Measurements from ENCODE around the gene ALK. TPM values are rescaled to one million over a fixed set of nuclear protein-coding genes. Genes with fewer than 3 reads are reported as not detected.

The ALK gene
- total RNA-seq, 1 donor from 2014 or later = not detected

GRCh38 chr2:29900971-29901633 is 20.3 kb downstream of the ALK start:
- DNase-seq = no peak

- no peak for DNase-seq
Observed at GRCh38 chr2:29898999-29899398, 22.4 kb downstream of the ALK start.

GRCh38 chr2:29894822-29895614 is 26.4 kb downstream of the ALK start:
- DNase-seq = no peak

GRCh38 chr2:29892585-29893259 is 28.7 kb downstream of the ALK start:
- no peak for DNase-seq

GRCh38 chr2:29881089-29881730 is 40.2 kb downstream of the ALK start:
- no peak for DNase-seq

- DNase-seq = no peak
Observed at GRCh38 chr2:29880084-29880483, 41.3 kb downstream of the ALK start.

GRCh38 chr2:29879456-29879855 is 41.9 kb downstream of the ALK start:
- DNase-seq = no peak

- DNase-seq = no peak
Observed at GRCh38 chr2:29878898-29879297, 42.5 kb downstream of the ALK start.

- no peak for DNase-seq
Observed at GRCh38 chr2:29876374-29876773, 45.0 kb downstream of the ALK start.

GRCh38 chr2:29874745-29875144 is 46.6 kb downstream of the ALK start:
- DNase-seq = no peak

GRCh38 chr2:29872870-29873269 is 48.5 kb downstream of the ALK start:
- DNase-seq = no peak

GRCh38 chr2:29871541-29871940 is 49.8 kb downstream of the ALK start:
- no peak for DNase-seq

GRCh38 chr2:29865512-29865911 is 55.9 kb downstream of the ALK start:
- DNase-seq = no peak

- no peak for DNase-seq
Observed at GRCh38 chr2:29864988-29865387, 56.4 kb downstream of the ALK start.

GRCh38 chr2:29855924-29856639 is 65.3 kb downstream of the ALK start:
- DNase-seq = no peak

GRCh38 chr2:29850794-29851193 is 70.6 kb downstream of the ALK start:
- DNase-seq = no peak

GRCh38 chr2:29848566-29849310 is 72.6 kb downstream of the ALK start:
- DNase-seq = no peak

GRCh38 chr2:29847886-29848285 is 73.5 kb downstream of the ALK start:
- no peak for DNase-seq

GRCh38 chr2:29844713-29845326 is 76.6 kb downstream of the ALK start:
- no peak for DNase-seq

GRCh38 chr2:29841386-29842004 is 79.9 kb downstream of the ALK start:
- DNase-seq = peak; percentile 53

GRCh38 chr2:29839306-29839705 is 82.1 kb downstream of the ALK start:
- DNase-seq = no peak

Data from dermis blood vessel endothelial cell (primary cell).